ENCODE data around the gene MACROD2. TPM values are rescaled to one million over a fixed set of nuclear protein-coding genes. Genes with fewer than 3 reads are reported as not detected.
"Not testable (repeated sequence)": the region's sequence is repeated elsewhere in the genome, so short reads cannot be mapped to it uniquely, and the experiment has no call there.

Gene MACROD2
- total and polyA plus RNA-seq, 2 experiments from 2014 or later = 2.8 to 4.3 TPM

- not testable (repeated sequence) for H3K79me2 ChIP-seq (replicated peaks; ENCODE audit: insufficient read depth); DNase-seq (ENCODE audit: low spot score); H3K27me3 ChIP-seq (ENCODE audit: insufficient read depth); H3K36me3 ChIP-seq (ENCODE audit: insufficient read depth); H2AFZ ChIP-seq; H3K27ac ChIP-seq (ENCODE audit: low read depth); H3K9me3 Mint-ChIP-seq; H3K4me2 ChIP-seq; H3K27me3 Mint-ChIP-seq (ENCODE audit: insufficient read depth, low read depth, poor library complexity); H3F3A ChIP-seq (replicated peaks; ENCODE audit: low read depth); H3K9me2 ChIP-seq (ENCODE audit: insufficient read depth); H4K20me1 ChIP-seq (replicated peaks; ENCODE audit: insufficient read depth); H3K4me3 Mint-ChIP-seq; H3K4me1 ChIP-seq (ENCODE audit: insufficient read depth); H3K27ac Mint-ChIP-seq; H3K4me3 ChIP-seq; H3K36me3 Mint-ChIP-seq (ENCODE audit: low read depth); ATAC-seq
- peaks cover 13% of the 10 kb centered on the region for H3K4me1 Mint-ChIP-seq
Observed at GRCh38 chr20:14926436-14926835, 931.1 kb downstream of the MACROD2 start.

DNA sequence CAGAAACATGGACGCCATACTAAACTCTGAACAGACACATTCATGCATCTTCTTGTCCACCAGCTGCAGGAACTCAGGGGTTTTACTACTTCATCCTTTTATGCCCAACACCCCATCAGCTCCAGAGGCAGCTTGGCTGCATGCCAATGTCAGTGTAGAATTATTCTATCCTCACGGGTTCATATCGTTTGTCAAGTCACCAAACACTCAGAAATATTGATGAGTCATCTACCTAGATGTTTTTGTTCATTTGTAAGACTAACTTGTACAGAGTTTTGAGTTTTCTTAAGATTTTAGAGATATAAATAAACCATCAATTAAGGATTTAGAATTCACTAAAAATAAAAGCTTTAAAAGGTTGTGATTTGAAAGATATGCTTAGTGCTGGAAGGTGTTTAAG, 932.8 kb downstream of the MACROD2 start:
- no peaks in the 10 kb centered on the region for H3F3A ChIP-seq (replicated peaks; ENCODE audit: low read depth)
- no peaks in the 10 kb centered on the region for H3K79me2 ChIP-seq (replicated peaks; ENCODE audit: insufficient read depth)
- no peaks in the 10 kb centered on the region for H4K20me1 ChIP-seq (replicated peaks; ENCODE audit: insufficient read depth)
- Mint-ChIP-seq H3K36me3 (ENCODE audit: low read depth) (no peaks in the 10 kb centered on the region), H3K4me1 (peaks cover 5% of the 10 kb centered on the region), H3K27ac (no peak overlapping the region), H3K27me3 (ENCODE audit: insufficient read depth, low read depth, poor library complexity) (no peaks in the 10 kb centered on the region), H3K9me3 (no peaks in the 10 kb centered on the region), H3K4me3 (no peak overlapping the region)
- ATAC-seq = no peak
- H3K4me1 ChIP-seq (ENCODE audit: insufficient read depth) = no peaks in the 10 kb centered on the region
- TF ChIP-seq CTCF (conservative IDR thresholded peaks at IDR 0.05; ENCODE audit: low read depth in 2 of 2) (no peak), NANOG (IDR thresholded peaks at IDR 0.05; ENCODE audit: borderline replicate concordance) (no peak), JUNB (IDR thresholded peaks at IDR 0.05; ENCODE audit: unreplicated experiment) (no peak), EZH2phosphoT487 (IDR thresholded peaks at IDR 0.05; ENCODE audit: unreplicated experiment) (no peak), ZNF114 (CRISPR knock-in tag; IDR thresholded peaks at IDR 0.05) (no peak), EZH2 (IDR thresholded peaks at IDR 0.05; ENCODE audit: low read depth, unreplicated experiment) (no peak), REST (IDR thresholded peaks at IDR 0.05; ENCODE audit: unreplicated experiment) (no peak)
- TF ChIP-seq, protein P1, sequence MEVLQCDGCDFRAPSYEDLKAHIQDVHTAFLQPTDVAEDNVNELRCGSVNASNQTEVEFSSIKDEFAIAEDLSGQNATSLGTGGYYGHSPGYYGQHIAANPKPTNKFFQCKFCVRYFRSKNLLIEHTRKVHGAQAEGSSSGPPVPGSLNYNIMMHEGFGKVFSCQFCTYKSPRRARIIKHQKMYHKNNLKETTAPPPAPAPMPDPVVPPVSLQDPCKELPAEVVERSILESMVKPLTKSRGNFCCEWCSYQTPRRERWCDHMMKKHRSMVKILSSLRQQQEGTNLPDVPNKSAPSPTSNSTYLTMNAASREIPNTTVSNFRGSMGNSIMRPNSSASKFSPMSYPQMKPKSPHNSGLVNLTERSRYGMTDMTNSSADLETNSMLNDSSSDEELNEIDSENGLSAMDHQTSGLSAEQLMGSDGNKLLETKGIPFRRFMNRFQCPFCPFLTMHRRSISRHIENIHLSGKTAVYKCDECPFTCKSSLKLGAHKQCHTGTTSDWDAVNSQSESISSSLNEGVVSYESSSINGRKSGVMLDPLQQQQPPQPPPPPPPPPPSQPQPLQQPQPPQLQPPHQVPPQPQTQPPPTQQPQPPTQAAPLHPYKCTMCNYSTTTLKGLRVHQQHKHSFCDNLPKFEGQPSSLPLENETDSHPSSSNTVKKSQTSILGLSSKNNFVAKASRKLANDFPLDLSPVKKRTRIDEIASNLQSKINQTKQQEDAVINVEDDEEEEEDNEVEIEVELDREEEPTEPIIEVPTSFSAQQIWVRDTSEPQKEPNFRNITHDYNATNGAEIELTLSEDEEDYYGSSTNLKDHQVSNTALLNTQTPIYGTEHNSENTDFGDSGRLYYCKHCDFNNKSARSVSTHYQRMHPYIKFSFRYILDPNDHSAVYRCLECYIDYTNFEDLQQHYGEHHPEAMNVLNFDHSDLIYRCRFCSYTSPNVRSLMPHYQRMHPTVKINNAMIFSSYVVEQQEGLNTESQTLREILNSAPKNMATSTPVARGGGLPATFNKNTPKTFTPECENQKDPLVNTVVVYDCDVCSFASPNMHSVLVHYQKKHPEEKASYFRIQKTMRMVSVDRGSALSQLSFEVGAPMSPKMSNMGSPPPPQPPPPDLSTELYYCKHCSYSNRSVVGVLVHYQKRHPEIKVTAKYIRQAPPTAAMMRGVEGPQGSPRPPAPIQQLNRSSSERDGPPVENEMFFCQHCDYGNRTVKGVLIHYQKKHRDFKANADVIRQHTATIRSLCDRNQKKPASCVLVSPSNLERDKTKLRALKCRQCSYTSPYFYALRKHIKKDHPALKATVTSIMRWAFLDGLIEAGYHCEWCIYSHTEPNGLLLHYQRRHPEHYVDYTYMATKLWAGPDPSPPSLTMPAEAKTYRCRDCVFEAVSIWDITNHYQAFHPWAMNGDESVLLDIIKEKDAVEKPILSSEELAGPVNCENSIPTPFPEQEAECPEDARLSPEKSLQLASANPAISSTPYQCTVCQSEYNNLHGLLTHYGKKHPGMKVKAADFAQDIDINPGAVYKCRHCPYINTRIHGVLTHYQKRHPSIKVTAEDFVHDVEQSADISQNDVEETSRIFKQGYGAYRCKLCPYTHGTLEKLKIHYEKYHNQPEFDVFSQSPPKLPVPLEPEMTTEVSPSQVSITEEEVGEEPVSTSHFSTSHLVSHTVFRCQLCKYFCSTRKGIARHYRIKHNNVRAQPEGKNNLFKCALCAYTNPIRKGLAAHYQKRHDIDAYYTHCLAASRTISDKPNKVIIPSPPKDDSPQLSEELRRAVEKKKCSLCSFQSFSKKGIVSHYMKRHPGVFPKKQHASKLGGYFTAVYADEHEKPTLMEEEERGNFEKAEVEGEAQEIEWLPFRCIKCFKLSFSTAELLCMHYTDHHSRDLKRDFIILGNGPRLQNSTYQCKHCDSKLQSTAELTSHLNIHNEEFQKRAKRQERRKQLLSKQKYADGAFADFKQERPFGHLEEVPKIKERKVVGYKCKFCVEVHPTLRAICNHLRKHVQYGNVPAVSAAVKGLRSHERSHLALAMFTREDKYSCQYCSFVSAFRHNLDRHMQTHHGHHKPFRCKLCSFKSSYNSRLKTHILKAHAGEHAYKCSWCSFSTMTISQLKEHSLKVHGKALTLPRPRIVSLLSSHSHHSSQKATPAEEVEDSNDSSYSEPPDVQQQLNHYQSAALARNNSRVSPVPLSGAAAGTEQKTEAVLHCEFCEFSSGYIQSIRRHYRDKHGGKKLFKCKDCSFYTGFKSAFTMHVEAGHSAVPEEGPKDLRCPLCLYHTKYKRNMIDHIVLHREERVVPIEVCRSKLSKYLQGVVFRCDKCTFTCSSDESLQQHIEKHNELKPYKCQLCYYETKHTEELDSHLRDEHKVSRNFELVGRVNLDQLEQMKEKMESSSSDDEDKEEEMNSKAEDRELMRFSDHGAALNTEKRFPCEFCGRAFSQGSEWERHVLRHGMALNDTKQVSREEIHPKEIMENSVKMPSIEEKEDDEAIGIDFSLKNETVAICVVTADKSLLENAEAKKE (CRISPR knock-in tag; IDR thresholded peaks at IDR 0.05) = no peak
- H3K4me2 ChIP-seq = no peak overlapping the region
- H2AFZ ChIP-seq = no peak overlapping the region
- no peaks in the 10 kb centered on the region for H3K27me3 ChIP-seq (ENCODE audit: insufficient read depth)
- no peaks in the 10 kb centered on the region for H3K9me2 ChIP-seq (ENCODE audit: insufficient read depth)
- no peaks in the 10 kb centered on the region for H3K36me3 ChIP-seq (ENCODE audit: insufficient read depth)
- DNase-seq (ENCODE audit: low spot score) = no peak
- no peak overlapping the region for H3K27ac ChIP-seq (ENCODE audit: low read depth)
- H3K4me3 ChIP-seq = no peak overlapping the region

Measured in GM23338 (cell line).